IMR-90 (cell line): ENCODE data around the gene TRAFD1. TPM values are rescaled to one million over a fixed set of nuclear protein-coding genes. Genes with fewer than 3 reads are reported as not detected.

Experiments
- ATAC-seq: fragments of 200-7000 bp; cut with Tn5 transposase; 2 replicates; pipeline ENCODE4 v1.9.1; 2020; ENCODE audit warnings: low read depth, mild to moderate bottlenecking, moderate library complexity
- BruUV-seq: library from RNA; stranded (reverse); fragments of 400-500 nt; replicated peaks from 2 replicates; lab custom pipeline; 2021; lab: Mats Ljungman, UMichigan
- CTCF ChIA-PET: fragments of 300-600 bp; formaldehyde crosslinking; extraction: SDS; loops from one replicate; lab custom pipeline; 2021; ENCODE audit warnings: antibody characterized with exemption; lab: Yijun Ruan, JAX
- POLR2A ChIA-PET: fragments of 300-600 bp; sonication (Branson Sonifier 250); formaldehyde crosslinking; loops from one replicate; lab custom pipeline; 2022; ENCODE audit warnings: antibody characterized with exemption; ENCODE audit not compliant: unreplicated experiment; lab: Charles Lee
- DNase-seq: peaks from one replicate; pipeline ENCODE4 v3.0.0; 2013
- H2AFZ ChIP-seq: replicated peaks from 2 replicates; pipeline ENCODE3; 2013; ENCODE audit warnings: low read length, mild to moderate bottlenecking; ENCODE audit not compliant: poor library complexity
- H2AK5ac ChIP-seq: 2 replicates; pipeline ENCODE4 v1.6.1; 2013; ENCODE audit warnings: low read depth, low read length, inconsistent platforms
- H2AK9ac ChIP-seq: replicated peaks from 2 replicates; pipeline ENCODE3; 2013; ENCODE audit warnings: mild to moderate bottlenecking, low read depth, low read length, moderate library complexity; ENCODE audit not compliant: poor library complexity
- H2BK120ac ChIP-seq: 2 replicates; pipeline ENCODE4 v1.6.1; 2013; ENCODE audit warnings: low read depth, low read length, inconsistent platforms
- H2BK15ac ChIP-seq: 3 replicates; pipeline ENCODE4 v1.6.1; 2013; ENCODE audit warnings: low read depth, low read length, inconsistent platforms
- H2BK20ac ChIP-seq: 2 replicates; pipeline ENCODE4 v1.6.1; 2013; ENCODE audit warnings: low read depth, mild to moderate bottlenecking, inconsistent platforms, low read length, moderate library complexity
- H2BK5ac ChIP-seq: 2 replicates; pipeline ENCODE4 v1.6.1; 2013; ENCODE audit warnings: mild to moderate bottlenecking, low read depth, low read length, inconsistent platforms; ENCODE audit not compliant: poor library complexity, severe bottlenecking
- H3K14ac ChIP-seq: replicated peaks from 2 replicates; pipeline ENCODE4 v1.6.1; 2013; ENCODE audit warnings: low read depth, low read length, inconsistent platforms
- H3K18ac ChIP-seq: 2 replicates; pipeline ENCODE4 v1.6.1; 2013; ENCODE audit warnings: low read depth, low read length, control low read depth
- H3K23ac ChIP-seq: 2 replicates; pipeline ENCODE4 v1.6.1; 2013; ENCODE audit warnings: low read depth, low read length, inconsistent platforms
- H3K27ac ChIP-seq: 2 replicates; pipeline ENCODE4 v1.5.1; 2013; ENCODE audit warnings: mild to moderate bottlenecking, control low read depth, low read length; ENCODE audit not compliant: insufficient read depth
- H3K27me3 ChIP-seq: 2 replicates; pipeline ENCODE4 v1.6.1; 2013; ENCODE audit warnings: low read length; ENCODE audit not compliant: control insufficient read depth, insufficient read depth
- H3K36me3 ChIP-seq: 2 replicates; pipeline ENCODE4 v1.6.1; 2013; ENCODE audit warnings: low read length, mixed read lengths; ENCODE audit not compliant: control insufficient read depth, insufficient read depth
- H3K4ac ChIP-seq: 2 replicates; pipeline ENCODE4 v1.6.1; 2013; ENCODE audit warnings: low read depth, low read length, inconsistent platforms
- H3K4me1 ChIP-seq: 2 replicates; pipeline ENCODE4 v1.6.1; 2013; ENCODE audit warnings: low read length, mixed read lengths; ENCODE audit not compliant: control insufficient read depth, insufficient read depth
- H3K4me2 ChIP-seq: 2 replicates; pipeline ENCODE4 v1.6.1; 2013; ENCODE audit warnings: low read depth, mild to moderate bottlenecking, control low read depth, low read length, moderate library complexity
- H3K4me3 ChIP-seq: 2 replicates; pipeline ENCODE4 v1.5.1; 2013; ENCODE audit warnings: low read depth, mild to moderate bottlenecking, control low read depth, low read length, moderate library complexity; ENCODE audit not compliant: insufficient read depth
- H3K56ac ChIP-seq: 2 replicates; pipeline ENCODE4 v1.6.1; 2013; ENCODE audit warnings: low read length, inconsistent platforms; ENCODE audit not compliant: insufficient read depth; ENCODE audit errors: extremely low read depth
- H3K79me1 ChIP-seq, 2 experiments: 2 replicates each; pipeline ENCODE4 v1.6.1; 2013; ENCODE audit warnings: low read length in 2 of 2, inconsistent platforms in 1 of 2, low read depth in 1 of 2
- H3K9ac ChIP-seq: 2 replicates; pipeline ENCODE4 v1.6.1; 2013; ENCODE audit warnings: low read depth, low read length, control low read depth
- H3K9me1 ChIP-seq: 2 replicates; pipeline ENCODE4 v1.6.1; 2013; ENCODE audit warnings: low read length, inconsistent platforms; ENCODE audit not compliant: insufficient read depth
- H3K9me3 ChIP-seq: 2 replicates; pipeline ENCODE4 v1.6.1; 2013; ENCODE audit warnings: low read length; ENCODE audit not compliant: control insufficient read depth, insufficient read depth
- H4K20me1 ChIP-seq: 2 replicates; pipeline ENCODE4 v1.6.1; 2013; ENCODE audit warnings: low read length, inconsistent platforms; ENCODE audit not compliant: insufficient read depth
- H4K5ac ChIP-seq: 2 replicates; pipeline ENCODE4 v1.6.1; 2013; ENCODE audit warnings: mild to moderate bottlenecking, low read depth, low read length, control low read depth
- H4K8ac ChIP-seq, 2 experiments: 2 replicates each; pipeline ENCODE4 v1.6.1; 2013; ENCODE audit warnings: low read depth in 2 of 2, low read length in 2 of 2, control low read depth in 1 of 2, inconsistent platforms in 1 of 2
- H4K91ac ChIP-seq: 2 replicates; pipeline ENCODE4 v1.6.1; 2013; ENCODE audit warnings: low read depth, low read length, inconsistent platforms; ENCODE audit not compliant: insufficient read depth
- CEBPB ChIP-seq: IDR thresholded peaks from 2 replicates; pipeline ENCODE4 v1.6.1; 2012; ENCODE audit warnings: low read depth, low read length, improper control_type of control experiment
- ELK1 ChIP-seq: fragments of 150-350 bp; IDR thresholded peaks from 2 replicates; pipeline ENCODE4 v1.6.1; 2016; ENCODE audit warnings: low read depth, mild to moderate bottlenecking, low read length, moderate library complexity, borderline replicate concordance
- MAFK ChIP-seq: IDR thresholded peaks from 2 replicates; pipeline ENCODE4 v1.6.1; 2012; ENCODE audit warnings: low read depth, low read length, improper control_type of control experiment
- MAZ ChIP-seq: IDR thresholded peaks from 2 replicates; pipeline ENCODE4 v1.6.1; 2012; ENCODE audit warnings: low read depth, mild to moderate bottlenecking, low read length, improper control_type of control experiment, moderate library complexity, borderline replicate concordance
- MXI1 ChIP-seq: IDR thresholded peaks from 2 replicates; pipeline ENCODE4 v1.6.1; 2012; ENCODE audit warnings: low read depth, mild to moderate bottlenecking, low read length, moderate library complexity, borderline replicate concordance
- NFE2L2 ChIP-seq: fragments of 150-350 bp; IDR thresholded peaks from 2 replicates; pipeline ENCODE4 v1.6.1; 2016; ENCODE audit warnings: low read depth, mild to moderate bottlenecking, low read length
- POLR2A ChIP-seq: IDR thresholded peaks from 2 replicates; pipeline ENCODE4 v1.6.1; 2012; ENCODE audit warnings: mild to moderate bottlenecking, low read depth, low read length
- RAD21 ChIP-seq: IDR thresholded peaks from 2 replicates; pipeline ENCODE4 v1.6.1; 2012; ENCODE audit warnings: low read length, improper control_type of control experiment
- USF2 ChIP-seq: fragments of 150-350 bp; IDR thresholded peaks from 2 replicates; pipeline ENCODE4 v1.6.1; 2017; ENCODE audit warnings: mild to moderate bottlenecking, antibody characterized with exemption, low read length, low read depth
- WGBS, 2 experiments: methylation state at CpG; one replicate each; pipeline versions ENCODE4 v1.1.5 to v1.1.7; 2013; ENCODE audit warnings: missing lambda C conversion rate in 2 of 2; ENCODE audit not compliant: insufficient read length in 1 of 2; ENCODE audit errors: extremely low coverage in 2 of 2; 5-methylcytosine and 5-hydroxymethylcytosine counted together
- dilution Hi-C: fragments of 300-500 bp; cut with HindIII; formaldehyde crosslinking; loops from one replicate; pipeline ENCODE4 v1.14.3; 2018; ENCODE audit warnings: low sequenced_read_pairs; ENCODE audit not compliant: unreplicated experiment
- in situ Hi-C: fragments of 300-500 bp; cut with MboI; formaldehyde crosslinking; loops from 3 replicates; pipeline ENCODE4 v1.14.3; 2019; ENCODE audit warnings: low sequenced_read_pairs, inconsistent platforms, mixed read lengths
- intact Hi-C: fragments of 100-400 bp; cut with micrococcal nuclease; formaldehyde crosslinking; loops from 2 replicates; pipeline ENCODE4 v1.10.0; 2022
- polyA plus RNA-seq, 3 experiments: library from polyadenylated mRNA; depleted of rRNA; stranded (reverse); fragments of >200 nt; gene quantifications; 2 replicates each; pipeline ENCODE4 v1.2.3, GENCODE V29; 2012; ENCODE audit warnings: low replicate concordance in 1 of 3
- total RNA-seq: library from RNA; depleted of rRNA; stranded (reverse); fragments of >200 nt; gene quantifications from 2 replicates; pipeline ENCODE4 v1.2.3, GENCODE V29; 2012

Gene TRAFD1
- total and polyA plus RNA-seq, 2 of the 4 experiments (the other 2 are of a cell fraction) = 41.3 to 70.4 TPM

GRCh38 chr12:112117685-112118084 is 7.7 kb upstream of the TRAFD1 start:
- no CpG with 5 or more reads among the region's 8 CpGs for WGBS, 2 experiments
- H3K27ac ChIP-seq = no peak overlapping the region

More at GRCh38 chr12:112117685-112118084, 7.7 kb upstream of the TRAFD1 start:
- H2BK120ac ChIP-seq = no peak overlapping the region
- peaks cover 16% of the 10 kb centered on the region for H3K4me1 ChIP-seq
- no peaks in the 10 kb centered on the region for H3K27me3 ChIP-seq
- no peaks in the 10 kb centered on the region for H3K9me3 ChIP-seq
- no peak overlapping the region for H4K5ac ChIP-seq
- intact Hi-C loops = no loop called here
- no peak overlapping the region for H4K91ac ChIP-seq
- H3K23ac ChIP-seq = no peak overlapping the region
- no peak for TF ChIP-seq USF2
- no peak for TF ChIP-seq POLR2A
- no peak for TF ChIP-seq RAD21
- no peak for TF ChIP-seq MAFK
- no peak for TF ChIP-seq MXI1
- TF ChIP-seq CEBPB = no peak
- no peak for TF ChIP-seq MAZ
- TF ChIP-seq NFE2L2 = no peak
- no peak for TF ChIP-seq ELK1
- no peak overlapping the region for H3K4me3 ChIP-seq
- H3K56ac ChIP-seq = no peak overlapping the region
- CTCF ChIA-PET = interaction anchor here (0.6 kb wide), 1 partner anchor 95 kb away, joined by 3 read pairs; no protein-coding TSS in a partner anchor
- no peak overlapping the region for H2AK9ac ChIP-seq
- H2AFZ ChIP-seq = no peak overlapping the region
- no peaks in the 10 kb centered on the region for H3K36me3 ChIP-seq
- H4K8ac ChIP-seq = no peak overlapping the region
- no peak overlapping the region for H3K9ac ChIP-seq
- no peak for DNase-seq
- peaks cover 1% of the 10 kb centered on the region; the same call in 1 of the 2 replicates for H3K9me1 ChIP-seq
- H4K20me1 ChIP-seq = no peaks in the 10 kb centered on the region
- no peak for ATAC-seq
- no peak overlapping the region for H3K4ac ChIP-seq
- H2BK5ac ChIP-seq = peak overlapping the region; percentile 65
- no peak overlapping the region for H2BK20ac ChIP-seq
- H3K4me2 ChIP-seq = no peak overlapping the region
- no peaks in the 10 kb centered on the region for H3K79me1 ChIP-seq
- H2BK15ac ChIP-seq = no peak overlapping the region
- dilution Hi-C loops = no loop called here
- no peak overlapping the region for H3K18ac ChIP-seq
- in situ Hi-C loops = no loop called here
- POLR2A ChIA-PET = interaction anchor here (1.2 kb wide), 1 partner anchor 10 kb away, joined by 3 read pairs; no protein-coding TSS in a partner anchor
- no TSS peak for BruUV-seq
- H3K14ac ChIP-seq = no peak overlapping the region
- H2AK5ac ChIP-seq = no peak overlapping the region
